HEK293 (cell line): ENCODE results near the gene BTBD9.
A peak's percentile ranks its signal among the peaks of the same experiment; 100 is the strongest.

Experiments
- GLI4 ChIP-seq: fragments of 450-650 bp; formaldehyde crosslinking; IDR thresholded peaks from 2 replicates; pipeline ENCODE4 v1.5.1; 2016; ENCODE audit warnings: missing biosample characterization, missing genetic modification characterization
- HOXA7 ChIP-seq: sonication (generic); formaldehyde crosslinking; IDR thresholded peaks from 2 replicates; pipeline ENCODE4 v1.8.1; 2022; ENCODE audit warnings: missing genetic modification reagents, borderline replicate concordance
- IKZF3 ChIP-seq: fragments of 450-650 bp; IDR thresholded peaks from 2 replicates; pipeline ENCODE4 v1.5.0; 2018; ENCODE audit warnings: missing biosample characterization, mild to moderate bottlenecking, missing genetic modification characterization, moderate library complexity
- KLF7 ChIP-seq: fragments of 450-650 bp; formaldehyde crosslinking; IDR thresholded peaks from 2 replicates; pipeline ENCODE4 v1.5.1; 2016; ENCODE audit warnings: missing biosample characterization, missing genetic modification characterization, borderline replicate concordance
- WT1 ChIP-seq: fragments of 450-650 bp; formaldehyde crosslinking; IDR thresholded peaks from 2 replicates; pipeline ENCODE4 v1.5.1; 2016; ENCODE audit warnings: missing biosample characterization, missing genetic modification characterization
- ZFP41 ChIP-seq: fragments of 450-650 bp; formaldehyde crosslinking; IDR thresholded peaks from 2 replicates; pipeline ENCODE4 v1.5.1; 2016; ENCODE audit warnings: missing biosample characterization, missing genetic modification characterization, borderline replicate concordance
- ZNF157 ChIP-seq: fragments of 450-650 bp; formaldehyde crosslinking; IDR thresholded peaks from 2 replicates; pipeline ENCODE4 v1.5.1; 2016; ENCODE audit warnings: missing biosample characterization, missing genetic modification characterization
- ZNF266 ChIP-seq: fragments of 450-650 bp; formaldehyde crosslinking; IDR thresholded peaks from 2 replicates; pipeline ENCODE4 v1.5.1; 2016; ENCODE audit warnings: missing biosample characterization, missing genetic modification characterization, low read depth
- ZNF311 ChIP-seq: fragments of 450-650 bp; formaldehyde crosslinking; IDR thresholded peaks from 2 replicates; pipeline ENCODE4 v1.5.1; 2017; ENCODE audit warnings: missing biosample characterization, missing genetic modification characterization, borderline replicate concordance
- ZNF341 ChIP-seq: fragments of 450-650 bp; formaldehyde crosslinking; IDR thresholded peaks from 2 replicates; pipeline ENCODE4; 2016; ENCODE audit warnings: low read depth, missing biosample characterization, missing genetic modification characterization
- ZNF366 ChIP-seq: fragments of 450-650 bp; formaldehyde crosslinking; conservative IDR thresholded peaks from 2 replicates; pipeline ENCODE4 v1.5.1; 2016; ENCODE audit warnings: missing biosample characterization, missing genetic modification characterization
- ZNF544 ChIP-seq: fragments of 450-650 bp; formaldehyde crosslinking; IDR thresholded peaks from 2 replicates; pipeline ENCODE4 v1.5.0; 2017; ENCODE audit warnings: missing biosample characterization, missing genetic modification characterization
- ZNF548 ChIP-seq: fragments of 450-650 bp; formaldehyde crosslinking; IDR thresholded peaks from 2 replicates; pipeline ENCODE4 v1.5.1; 2016; ENCODE audit warnings: missing biosample characterization, missing genetic modification characterization
- ZNF560 ChIP-seq: fragments of 450-650 bp; formaldehyde crosslinking; IDR thresholded peaks from 2 replicates; pipeline ENCODE4 v1.5.1; 2017; ENCODE audit warnings: missing biosample characterization, missing genetic modification characterization, borderline replicate concordance
- ZNF830 ChIP-seq: fragments of 450-650 bp; IDR thresholded peaks from 2 replicates; pipeline ENCODE4 v1.5.0; 2018; ENCODE audit warnings: missing biosample characterization, missing genetic modification characterization, low read depth, mild to moderate bottlenecking, moderate library complexity
- TF ChIP-seq, protein P1 (sequence below): fragments of 450-650 bp; formaldehyde crosslinking; IDR thresholded peaks from 2 replicates; pipeline ENCODE4 v1.5.1; 2017; ENCODE audit warnings: missing biosample characterization, missing genetic modification characterization
- TF ChIP-seq, protein P2 (sequence below): fragments of 450-650 bp; formaldehyde crosslinking; IDR thresholded peaks from 2 replicates; pipeline ENCODE4 v1.5.1; 2016; ENCODE audit warnings: missing biosample characterization, missing genetic modification characterization
- TF ChIP-seq, protein P3 (sequence below): fragments of 450-650 bp; formaldehyde crosslinking; IDR thresholded peaks from 2 replicates; pipeline ENCODE4 v1.5.1; 2016; ENCODE audit warnings: missing biosample characterization, missing genetic modification characterization
- TF ChIP-seq, protein P4 (sequence below): IDR thresholded peaks from 2 replicates; pipeline ENCODE4 v1.6.1; 2011; ENCODE audit warnings: mild to moderate bottlenecking, low read depth, low read length, borderline replicate concordance
- TF ChIP-seq, protein P5 (sequence below): fragments of 450-650 bp; formaldehyde crosslinking; IDR thresholded peaks from 2 replicates; pipeline ENCODE4 v1.5.1; 2016; ENCODE audit warnings: missing biosample characterization, missing genetic modification characterization

The BTBD9 gene

DNA sequence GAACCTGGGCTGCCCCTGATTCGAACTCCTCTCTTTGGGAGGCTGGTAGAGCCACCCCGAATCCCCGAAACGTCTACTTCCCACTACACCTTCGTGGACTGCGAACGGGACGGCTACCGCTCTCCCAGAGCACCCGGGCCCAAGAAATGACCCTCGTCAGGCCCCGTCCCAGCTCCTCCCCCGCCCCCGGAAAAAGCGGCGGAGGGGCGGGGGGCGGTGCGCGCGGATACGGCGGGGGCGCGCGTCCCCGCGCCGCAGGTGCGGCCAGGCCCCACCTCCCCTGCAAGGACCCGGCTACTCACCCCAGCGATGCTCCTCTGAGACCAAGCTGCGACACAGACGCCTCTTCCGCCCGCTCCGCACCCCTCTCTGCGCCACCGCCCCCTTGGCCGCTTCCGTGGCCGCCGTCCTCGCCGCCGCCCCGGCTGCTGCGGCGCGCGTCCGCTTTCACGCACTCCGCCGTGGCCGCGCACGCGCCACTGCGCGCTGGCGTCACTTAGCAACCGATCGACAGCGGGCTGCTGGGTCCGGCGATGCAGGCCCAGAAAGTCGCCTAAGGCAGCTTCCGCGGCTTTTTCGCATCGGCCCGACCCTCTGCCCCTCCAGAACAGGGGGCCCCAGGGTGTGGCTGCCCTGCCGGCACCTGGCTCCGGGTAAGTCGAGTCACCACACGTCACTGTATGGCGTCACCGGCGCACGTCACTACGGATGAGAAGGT is at the start of gene BTBD9 (continued):
- TF ChIP-seq WT1 (0 out of 2 replicates have a peak, but pooled peaks have one; percentile 11), ZNF266 (tag by site-specific recombination) (no peak), ZNF157 (tag by site-specific recombination) (no peak), ZNF548 (tag by site-specific recombination) (no peak), ZFP41 (no peak), ZNF544 (tag by site-specific recombination) (no peak), ZNF341 (tag by site-specific recombination) (no peak; the same call in 1 of the 2 replicates), ZNF560 (tag by site-specific recombination) (no peak), ZNF311 (tag by site-specific recombination) (no peak), HOXA7 (CRISPR knock-in tag) (no peak), KLF7 (tag by site-specific recombination) (no peak), ZNF366 (tag by site-specific recombination) (no peak), GLI4 (tag by site-specific recombination) (no peak), ZNF830 (tag by site-specific recombination) (no peak), IKZF3 (tag by site-specific recombination) (peak; percentile 34; the same call in 1 of the 2 replicates)
- TF ChIP-seq, protein P1, sequence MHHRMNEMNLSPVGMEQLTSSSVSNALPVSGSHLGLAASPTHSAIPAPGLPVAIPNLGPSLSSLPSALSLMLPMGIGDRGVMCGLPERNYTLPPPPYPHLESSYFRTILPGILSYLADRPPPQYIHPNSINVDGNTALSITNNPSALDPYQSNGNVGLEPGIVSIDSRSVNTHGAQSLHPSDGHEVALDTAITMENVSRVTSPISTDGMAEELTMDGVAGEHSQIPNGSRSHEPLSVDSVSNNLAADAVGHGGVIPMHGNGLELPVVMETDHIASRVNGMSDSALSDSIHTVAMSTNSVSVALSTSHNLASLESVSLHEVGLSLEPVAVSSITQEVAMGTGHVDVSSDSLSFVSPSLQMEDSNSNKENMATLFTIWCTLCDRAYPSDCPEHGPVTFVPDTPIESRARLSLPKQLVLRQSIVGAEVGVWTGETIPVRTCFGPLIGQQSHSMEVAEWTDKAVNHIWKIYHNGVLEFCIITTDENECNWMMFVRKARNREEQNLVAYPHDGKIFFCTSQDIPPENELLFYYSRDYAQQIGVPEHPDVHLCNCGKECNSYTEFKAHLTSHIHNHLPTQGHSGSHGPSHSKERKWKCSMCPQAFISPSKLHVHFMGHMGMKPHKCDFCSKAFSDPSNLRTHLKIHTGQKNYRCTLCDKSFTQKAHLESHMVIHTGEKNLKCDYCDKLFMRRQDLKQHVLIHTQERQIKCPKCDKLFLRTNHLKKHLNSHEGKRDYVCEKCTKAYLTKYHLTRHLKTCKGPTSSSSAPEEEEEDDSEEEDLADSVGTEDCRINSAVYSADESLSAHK (tag by site-specific recombination), result no peak
- TF ChIP-seq, protein P2, sequence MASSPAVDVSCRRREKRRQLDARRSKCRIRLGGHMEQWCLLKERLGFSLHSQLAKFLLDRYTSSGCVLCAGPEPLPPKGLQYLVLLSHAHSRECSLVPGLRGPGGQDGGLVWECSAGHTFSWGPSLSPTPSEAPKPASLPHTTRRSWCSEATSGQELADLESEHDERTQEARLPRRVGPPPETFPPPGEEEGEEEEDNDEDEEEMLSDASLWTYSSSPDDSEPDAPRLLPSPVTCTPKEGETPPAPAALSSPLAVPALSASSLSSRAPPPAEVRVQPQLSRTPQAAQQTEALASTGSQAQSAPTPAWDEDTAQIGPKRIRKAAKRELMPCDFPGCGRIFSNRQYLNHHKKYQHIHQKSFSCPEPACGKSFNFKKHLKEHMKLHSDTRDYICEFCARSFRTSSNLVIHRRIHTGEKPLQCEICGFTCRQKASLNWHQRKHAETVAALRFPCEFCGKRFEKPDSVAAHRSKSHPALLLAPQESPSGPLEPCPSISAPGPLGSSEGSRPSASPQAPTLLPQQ (tag by site-specific recombination), result 0 out of 2 replicates have a peak, but pooled peaks have one; percentile 35
- TF ChIP-seq, protein P3, sequence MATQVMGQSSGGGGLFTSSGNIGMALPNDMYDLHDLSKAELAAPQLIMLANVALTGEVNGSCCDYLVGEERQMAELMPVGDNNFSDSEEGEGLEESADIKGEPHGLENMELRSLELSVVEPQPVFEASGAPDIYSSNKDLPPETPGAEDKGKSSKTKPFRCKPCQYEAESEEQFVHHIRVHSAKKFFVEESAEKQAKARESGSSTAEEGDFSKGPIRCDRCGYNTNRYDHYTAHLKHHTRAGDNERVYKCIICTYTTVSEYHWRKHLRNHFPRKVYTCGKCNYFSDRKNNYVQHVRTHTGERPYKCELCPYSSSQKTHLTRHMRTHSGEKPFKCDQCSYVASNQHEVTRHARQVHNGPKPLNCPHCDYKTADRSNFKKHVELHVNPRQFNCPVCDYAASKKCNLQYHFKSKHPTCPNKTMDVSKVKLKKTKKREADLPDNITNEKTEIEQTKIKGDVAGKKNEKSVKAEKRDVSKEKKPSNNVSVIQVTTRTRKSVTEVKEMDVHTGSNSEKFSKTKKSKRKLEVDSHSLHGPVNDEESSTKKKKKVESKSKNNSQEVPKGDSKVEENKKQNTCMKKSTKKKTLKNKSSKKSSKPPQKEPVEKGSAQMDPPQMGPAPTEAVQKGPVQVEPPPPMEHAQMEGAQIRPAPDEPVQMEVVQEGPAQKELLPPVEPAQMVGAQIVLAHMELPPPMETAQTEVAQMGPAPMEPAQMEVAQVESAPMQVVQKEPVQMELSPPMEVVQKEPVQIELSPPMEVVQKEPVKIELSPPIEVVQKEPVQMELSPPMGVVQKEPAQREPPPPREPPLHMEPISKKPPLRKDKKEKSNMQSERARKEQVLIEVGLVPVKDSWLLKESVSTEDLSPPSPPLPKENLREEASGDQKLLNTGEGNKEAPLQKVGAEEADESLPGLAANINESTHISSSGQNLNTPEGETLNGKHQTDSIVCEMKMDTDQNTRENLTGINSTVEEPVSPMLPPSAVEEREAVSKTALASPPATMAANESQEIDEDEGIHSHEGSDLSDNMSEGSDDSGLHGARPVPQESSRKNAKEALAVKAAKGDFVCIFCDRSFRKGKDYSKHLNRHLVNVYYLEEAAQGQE, result no peak
- TF ChIP-seq, protein P4, sequence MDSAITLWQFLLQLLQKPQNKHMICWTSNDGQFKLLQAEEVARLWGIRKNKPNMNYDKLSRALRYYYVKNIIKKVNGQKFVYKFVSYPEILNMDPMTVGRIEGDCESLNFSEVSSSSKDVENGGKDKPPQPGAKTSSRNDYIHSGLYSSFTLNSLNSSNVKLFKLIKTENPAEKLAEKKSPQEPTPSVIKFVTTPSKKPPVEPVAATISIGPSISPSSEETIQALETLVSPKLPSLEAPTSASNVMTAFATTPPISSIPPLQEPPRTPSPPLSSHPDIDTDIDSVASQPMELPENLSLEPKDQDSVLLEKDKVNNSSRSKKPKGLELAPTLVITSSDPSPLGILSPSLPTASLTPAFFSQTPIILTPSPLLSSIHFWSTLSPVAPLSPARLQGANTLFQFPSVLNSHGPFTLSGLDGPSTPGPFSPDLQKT, result no peak
- TF ChIP-seq, protein P5, sequence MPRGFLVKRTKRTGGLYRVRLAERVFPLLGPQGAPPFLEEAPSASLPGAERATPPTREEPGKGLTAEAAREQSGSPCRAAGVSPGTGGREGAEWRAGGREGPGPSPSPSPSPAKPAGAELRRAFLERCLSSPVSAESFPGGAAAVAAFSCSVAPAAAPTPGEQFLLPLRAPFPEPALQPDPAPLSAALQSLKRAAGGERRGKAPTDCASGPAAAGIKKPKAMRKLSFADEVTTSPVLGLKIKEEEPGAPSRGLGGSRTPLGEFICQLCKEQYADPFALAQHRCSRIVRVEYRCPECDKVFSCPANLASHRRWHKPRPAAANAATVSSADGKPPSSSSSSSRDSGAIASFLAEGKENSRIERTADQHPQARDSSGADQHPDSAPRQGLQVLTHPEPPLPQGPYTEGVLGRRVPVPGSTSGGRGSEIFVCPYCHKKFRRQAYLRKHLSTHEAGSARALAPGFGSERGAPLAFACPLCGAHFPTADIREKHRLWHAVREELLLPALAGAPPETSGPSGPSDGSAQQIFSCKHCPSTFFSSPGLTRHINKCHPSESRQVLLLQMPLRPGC (tag by site-specific recombination), result no peak
